Peyer's patch (tissue), 4 donors: ENCODE results near the gene PASK.

Experiments
- CTCF ChIP-seq, 6 experiments: fragments of 450-650 bp in 4 of 6; fragments of 200-600 bp in 2 of 6; sonication (generic) in 1 of 6; IDR thresholded peaks; one replicate each; pipeline ENCODE4 v1.5.1; 2017 to 2019; ENCODE audit warnings: antibody characterized with exemption in 6 of 6, mild to moderate bottlenecking in 3 of 6, moderate library complexity in 1 of 6
- POLR2A ChIP-seq, 2 donors: fragments of 450-650 bp; IDR thresholded peaks; one replicate each; pipeline ENCODE4 v1.5.1; 2017; ENCODE audit warnings: antibody characterized with exemption in 2 of 2, mild to moderate bottlenecking in 2 of 2, moderate library complexity in 2 of 2

- TF ChIP-seq CTCF (IDR thresholded peaks at IDR 0.05) (no peak), POLR2A (IDR thresholded peaks at IDR 0.05) (no peak)
Observed at GRCh38 chr2:241183221-241183620, 33.9 kb upstream of the PASK start.
